Osteoblast (primary cell): ENCODE data around the gene TUBB. TPM values are rescaled to one million over a fixed set of nuclear protein-coding genes. Genes with fewer than 3 reads are reported as not detected.

ENCODE experiments used
- DNase-seq: peaks from one replicate; pipeline ENCODE4 v3.0.0; 2011; ENCODE audit warnings: low spot score, mixed read lengths; ENCODE audit not compliant: insufficient read length; ENCODE audit errors: missing footprints
- H2AFZ ChIP-seq: 2 replicates; pipeline ENCODE4 v1.6.0; 2011; ENCODE audit warnings: mild to moderate bottlenecking, low read length
- H3K27ac ChIP-seq: 2 replicates; pipeline ENCODE4 v1.5.1; 2011; ENCODE audit warnings: mild to moderate bottlenecking, low read depth, low read length, moderate library complexity
- H3K27me3 ChIP-seq: 2 replicates; pipeline ENCODE4 v1.6.0; 2012; ENCODE audit warnings: mild to moderate bottlenecking, control low read depth, inconsistent platforms, low read length, moderate library complexity; ENCODE audit not compliant: insufficient read depth
- H3K36me3 ChIP-seq: 2 replicates; pipeline ENCODE4 v1.5.1; 2011; ENCODE audit warnings: mild to moderate bottlenecking, low read length, control low read depth, moderate library complexity; ENCODE audit not compliant: insufficient read depth
- H3K4me1 ChIP-seq: 2 replicates; pipeline ENCODE4 v1.5.1; 2011; ENCODE audit warnings: mild to moderate bottlenecking, low read length, control low read depth, moderate library complexity; ENCODE audit not compliant: insufficient read depth
- H3K4me2 ChIP-seq: 2 replicates; pipeline ENCODE4 v1.6.0; 2011; ENCODE audit warnings: mild to moderate bottlenecking, low read length; ENCODE audit not compliant: insufficient read depth
- H3K4me3 ChIP-seq: fragments of 200-600 bp; sonication (generic); 3 replicates; pipeline ENCODE4 v1.5.1; 2012; ENCODE audit warnings: mild to moderate bottlenecking, low read length, inconsistent platforms; ENCODE audit not compliant: insufficient read depth
- H3K79me2 ChIP-seq: 2 replicates; pipeline ENCODE4 v1.6.0; 2012; ENCODE audit warnings: mild to moderate bottlenecking, low read length, control low read depth, inconsistent platforms; ENCODE audit not compliant: insufficient read depth
- H3K9me3 ChIP-seq: 2 replicates; pipeline ENCODE4 v1.5.1; 2011; ENCODE audit warnings: low read depth, low read length, control low read depth
- H4K20me1 ChIP-seq: 2 replicates; pipeline ENCODE4 v1.6.0; 2012; ENCODE audit warnings: mild to moderate bottlenecking, low read length, control low read depth; ENCODE audit not compliant: insufficient read depth
- total RNA-seq: library from RNA; depleted of rRNA; stranded (reverse); fragments of >200 nt; gene quantifications from 2 replicates; pipeline ENCODE4 v1.2.3, GENCODE V29; 2012
- TF ChIP-seq, protein P1 (sequence below): IDR thresholded peaks from 2 replicates; pipeline ENCODE4 v1.5.1; 2011; ENCODE audit warnings: mild to moderate bottlenecking, low read depth, low read length, moderate library complexity; ENCODE audit errors: extremely low read depth

The TUBB gene
- total RNA-seq, 1 donor = 509 TPM

DNA sequence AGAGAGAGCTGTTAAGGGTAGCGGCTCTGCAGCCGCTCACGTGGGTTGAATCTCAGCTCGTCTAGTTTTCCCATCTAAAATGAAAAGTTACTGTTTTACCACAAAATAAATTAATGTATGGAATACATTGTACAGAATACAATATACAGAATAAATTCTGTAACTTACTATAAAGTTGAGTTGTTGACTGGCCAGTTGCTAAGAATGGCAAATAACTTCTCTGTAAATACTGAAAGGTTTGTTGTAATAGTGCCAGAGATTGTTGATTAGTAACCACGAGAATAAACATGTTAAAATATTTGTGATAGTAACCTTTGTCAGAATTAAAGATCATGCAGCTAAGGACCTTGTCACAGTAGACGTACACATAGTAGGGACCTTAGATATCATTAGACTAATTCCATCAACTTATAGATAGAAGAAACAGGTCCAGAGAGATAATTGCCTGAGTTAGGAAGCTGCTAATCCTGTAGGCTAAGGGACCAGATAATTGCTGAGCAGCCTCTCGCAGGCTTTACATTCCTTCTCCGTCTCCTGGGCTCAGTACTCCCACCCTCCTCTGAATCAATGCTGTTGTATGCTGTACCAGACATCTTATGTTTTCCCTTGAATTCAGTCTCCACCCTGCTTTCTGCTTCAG lies 28.8 kb upstream of the TUBB start:
- Histone ChIP-seq H3K4me1 (peaks cover 35% of the 10 kb centered on the region), H3K79me2 (peaks cover 29% of the 10 kb centered on the region), H3K27me3 (no peaks in the 10 kb centered on the region), H2AFZ (peak overlapping the region; percentile 79), H3K4me2 (peak overlapping the region; percentile 81), H3K27ac (peak overlapping the region; percentile 74), H3K36me3 (no peaks in the 10 kb centered on the region), H4K20me1 (peaks cover under 1% of the 10 kb centered on the region), H3K9me3 (no peaks in the 10 kb centered on the region), H3K4me3 (peak overlapping the region; percentile 85)
- DNase-seq = no peak
- TF ChIP-seq, protein P1, sequence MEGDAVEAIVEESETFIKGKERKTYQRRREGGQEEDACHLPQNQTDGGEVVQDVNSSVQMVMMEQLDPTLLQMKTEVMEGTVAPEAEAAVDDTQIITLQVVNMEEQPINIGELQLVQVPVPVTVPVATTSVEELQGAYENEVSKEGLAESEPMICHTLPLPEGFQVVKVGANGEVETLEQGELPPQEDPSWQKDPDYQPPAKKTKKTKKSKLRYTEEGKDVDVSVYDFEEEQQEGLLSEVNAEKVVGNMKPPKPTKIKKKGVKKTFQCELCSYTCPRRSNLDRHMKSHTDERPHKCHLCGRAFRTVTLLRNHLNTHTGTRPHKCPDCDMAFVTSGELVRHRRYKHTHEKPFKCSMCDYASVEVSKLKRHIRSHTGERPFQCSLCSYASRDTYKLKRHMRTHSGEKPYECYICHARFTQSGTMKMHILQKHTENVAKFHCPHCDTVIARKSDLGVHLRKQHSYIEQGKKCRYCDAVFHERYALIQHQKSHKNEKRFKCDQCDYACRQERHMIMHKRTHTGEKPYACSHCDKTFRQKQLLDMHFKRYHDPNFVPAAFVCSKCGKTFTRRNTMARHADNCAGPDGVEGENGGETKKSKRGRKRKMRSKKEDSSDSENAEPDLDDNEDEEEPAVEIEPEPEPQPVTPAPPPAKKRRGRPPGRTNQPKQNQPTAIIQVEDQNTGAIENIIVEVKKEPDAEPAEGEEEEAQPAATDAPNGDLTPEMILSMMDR = no peak

DNA sequence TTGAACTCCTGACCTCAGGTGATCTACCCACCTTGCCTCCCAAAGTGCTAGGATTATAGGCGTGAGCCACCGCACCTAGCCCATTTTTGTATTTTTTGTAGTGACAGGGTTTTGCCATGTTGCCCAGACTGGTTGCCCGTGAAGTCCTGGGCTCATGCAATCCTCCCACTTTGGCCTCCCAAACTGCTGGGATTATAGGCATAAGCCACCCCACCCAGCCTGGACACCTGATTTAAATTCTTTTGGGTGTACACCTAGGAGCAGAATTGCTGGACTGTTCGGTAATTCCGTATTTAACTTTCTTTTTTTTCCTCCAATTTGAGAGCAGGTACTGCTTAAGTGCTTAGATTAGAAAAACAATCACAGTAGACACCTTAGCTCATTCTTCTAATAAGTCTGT lies 23.7 kb upstream of the TUBB start:
- TF ChIP-seq, protein P1 = no peak
- Histone ChIP-seq H4K20me1 (no peaks in the 10 kb centered on the region), H2AFZ (no peak overlapping the region), H3K36me3 (no peaks in the 10 kb centered on the region), H3K79me2 (no peaks in the 10 kb centered on the region), H3K27me3 (no peaks in the 10 kb centered on the region), H3K4me2 (no peak overlapping the region), H3K9me3 (no peaks in the 10 kb centered on the region), H3K4me1 (peaks cover 7% of the 10 kb centered on the region), H3K4me3 (no peak overlapping the region), H3K27ac (no peak overlapping the region)
- no peak for DNase-seq

DNA sequence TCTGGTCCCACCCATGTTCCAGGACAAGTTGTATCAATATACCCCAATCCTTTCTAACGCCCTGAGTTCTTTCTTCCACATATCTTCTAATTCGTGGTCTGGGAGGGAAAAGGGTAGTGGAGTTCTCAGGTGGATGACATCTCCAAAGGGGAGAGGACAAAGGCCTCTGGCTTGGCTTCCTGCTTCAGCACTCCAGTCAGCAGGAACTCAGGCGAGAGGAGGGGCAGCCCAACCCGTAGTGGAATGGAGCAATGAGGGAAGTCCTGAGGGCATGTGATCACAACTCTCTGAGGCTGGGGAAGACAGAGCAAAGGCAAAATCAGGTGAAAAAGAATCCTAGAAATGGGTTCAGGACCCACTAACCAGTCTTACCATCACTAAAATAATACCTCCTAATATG lies 19.8 kb upstream of the TUBB start:
- no peak overlapping the region for H3K4me3 ChIP-seq
- no peak overlapping the region for H3K27ac ChIP-seq
- H3K4me2 ChIP-seq = no peak overlapping the region
- TF ChIP-seq, protein P1 = no peak
- no peaks in the 10 kb centered on the region for H4K20me1 ChIP-seq
- DNase-seq = no peak
- peaks cover 8% of the 10 kb centered on the region for H3K4me1 ChIP-seq
- no peaks in the 10 kb centered on the region for H3K27me3 ChIP-seq
- H3K36me3 ChIP-seq = peaks cover 32% of the 10 kb centered on the region
- no peak overlapping the region for H2AFZ ChIP-seq
- no peaks in the 10 kb centered on the region for H3K79me2 ChIP-seq
- H3K9me3 ChIP-seq = no peaks in the 10 kb centered on the region

DNA sequence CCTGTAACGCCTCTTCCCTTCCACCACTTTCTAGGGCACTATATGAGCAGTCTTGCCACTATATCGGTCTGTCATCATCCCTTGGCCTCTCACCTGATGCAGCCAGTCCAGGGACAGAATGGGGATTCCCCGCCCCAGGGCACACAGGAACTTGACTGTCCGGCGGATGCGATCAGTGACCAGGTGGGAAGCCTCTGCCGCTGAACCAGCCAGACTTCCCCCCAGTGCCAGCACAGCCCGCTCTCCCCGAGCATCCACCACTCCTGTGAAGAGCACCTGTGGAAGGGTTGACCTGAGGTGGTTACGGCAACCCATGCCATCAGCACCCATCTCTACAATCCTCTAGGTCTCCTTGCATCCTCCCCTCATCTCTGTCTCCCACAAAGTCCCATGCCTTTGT lies 17.1 kb upstream of the TUBB start:
- no peak overlapping the region for H3K4me2 ChIP-seq
- no peaks in the 10 kb centered on the region for H3K9me3 ChIP-seq
- no peak overlapping the region for H3K4me3 ChIP-seq
- H3K27ac ChIP-seq = no peak overlapping the region
- DNase-seq = no peak
- no peaks in the 10 kb centered on the region for H3K79me2 ChIP-seq
- H3K36me3 ChIP-seq = peaks cover 50% of the 10 kb centered on the region
- H3K27me3 ChIP-seq = no peaks in the 10 kb centered on the region
- no peaks in the 10 kb centered on the region for H4K20me1 ChIP-seq
- TF ChIP-seq, protein P1 = no peak
- no peak overlapping the region for H2AFZ ChIP-seq
- H3K4me1 ChIP-seq = peaks cover 6% of the 10 kb centered on the region
